Activated gamma-delta T cell treated with Interleukin-2 at 50 U/mL for 16 hours (primary cell): ENCODE data around the gene LIPE.
"Not testable (repeated sequence)": the region's sequence is repeated elsewhere in the genome, so short reads cannot be mapped to it uniquely, and the experiment has no call there.

Source experiments
- DNase-seq: peaks from one replicate; pipeline ENCODE4 v3.0.0-alpha.2; 2020

Gene LIPE

GRCh38 chr19:42427313-42427712 lies at the start of gene LIPE:
TSS of gene LIPE (minus strand) at chr19:42427388. CDS start at chr19:42427149, 239 bp downstream.
- no peak for DNase-seq

GRCh38 chr19:42475366-42475765 lies 48.2 kb upstream of the LIPE start:
- DNase-seq: no peak

- DNase-seq: no peak
Observed at GRCh38 chr19:42474743-42475142, 47.6 kb upstream of the LIPE start.

GRCh38 chr19:42473686-42474085 lies 46.5 kb upstream of the LIPE start:
- no peak for DNase-seq

- no peak for DNase-seq
Observed at GRCh38 chr19:42472402-42473147, 45.4 kb upstream of the LIPE start.

- no peak for DNase-seq
Observed at GRCh38 chr19:42471554-42472249, 44.5 kb upstream of the LIPE start.

- no peak for DNase-seq
Observed at GRCh38 chr19:42469311-42470235, 42.4 kb upstream of the LIPE start.

- no peak for DNase-seq
Observed at GRCh38 chr19:42468273-42468796, 41.1 kb upstream of the LIPE start.

GRCh38 chr19:42467183-42467760 lies 40.1 kb upstream of the LIPE start:
- no peak for DNase-seq

GRCh38 chr19:42466521-42467182 lies 39.5 kb upstream of the LIPE start:
- DNase-seq: no peak

GRCh38 chr19:42465827-42466280 lies 38.7 kb upstream of the LIPE start:
- no peak for DNase-seq

GRCh38 chr19:42461700-42462324 lies 34.6 kb upstream of the LIPE start:
- DNase-seq: no peak

- DNase-seq: not testable (repeated sequence)
Observed at GRCh38 chr19:42461231-42461630, 34.0 kb upstream of the LIPE start.

GRCh38 chr19:42459926-42460325 lies 32.7 kb upstream of the LIPE start:
- DNase-seq: no peak

- no peak for DNase-seq
Observed at GRCh38 chr19:42455621-42456081, 28.5 kb upstream of the LIPE start.

GRCh38 chr19:42455086-42455485 lies 27.9 kb upstream of the LIPE start:
- DNase-seq: no peak

- no peak for DNase-seq
Observed at GRCh38 chr19:42452590-42452989, 25.4 kb upstream of the LIPE start.

GRCh38 chr19:42450314-42450934 lies 23.2 kb upstream of the LIPE start:
- DNase-seq: peak; percentile 78

- not testable (repeated sequence) for DNase-seq
Observed at GRCh38 chr19:42448306-42448705, 21.1 kb upstream of the LIPE start.

- no peak for DNase-seq
Observed at GRCh38 chr19:42445948-42446347, 18.8 kb upstream of the LIPE start.

- no peak for DNase-seq
Observed at GRCh38 chr19:42443944-42444398, 16.8 kb upstream of the LIPE start.
